ENCODE measurements around the gene DDX52.
A peak's percentile ranks its signal among the peaks of the same experiment; 100 is the strongest.
"Not testable (repeated sequence)": the region's sequence is repeated elsewhere in the genome, so short reads cannot be mapped to it uniquely, and the experiment has no call there.

The DDX52 gene, protein sequence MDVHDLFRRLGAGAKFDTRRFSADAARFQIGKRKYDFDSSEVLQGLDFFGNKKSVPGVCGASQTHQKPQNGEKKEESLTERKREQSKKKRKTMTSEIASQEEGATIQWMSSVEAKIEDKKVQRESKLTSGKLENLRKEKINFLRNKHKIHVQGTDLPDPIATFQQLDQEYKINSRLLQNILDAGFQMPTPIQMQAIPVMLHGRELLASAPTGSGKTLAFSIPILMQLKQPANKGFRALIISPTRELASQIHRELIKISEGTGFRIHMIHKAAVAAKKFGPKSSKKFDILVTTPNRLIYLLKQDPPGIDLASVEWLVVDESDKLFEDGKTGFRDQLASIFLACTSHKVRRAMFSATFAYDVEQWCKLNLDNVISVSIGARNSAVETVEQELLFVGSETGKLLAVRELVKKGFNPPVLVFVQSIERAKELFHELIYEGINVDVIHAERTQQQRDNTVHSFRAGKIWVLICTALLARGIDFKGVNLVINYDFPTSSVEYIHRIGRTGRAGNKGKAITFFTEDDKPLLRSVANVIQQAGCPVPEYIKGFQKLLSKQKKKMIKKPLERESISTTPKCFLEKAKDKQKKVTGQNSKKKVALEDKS

DNA sequence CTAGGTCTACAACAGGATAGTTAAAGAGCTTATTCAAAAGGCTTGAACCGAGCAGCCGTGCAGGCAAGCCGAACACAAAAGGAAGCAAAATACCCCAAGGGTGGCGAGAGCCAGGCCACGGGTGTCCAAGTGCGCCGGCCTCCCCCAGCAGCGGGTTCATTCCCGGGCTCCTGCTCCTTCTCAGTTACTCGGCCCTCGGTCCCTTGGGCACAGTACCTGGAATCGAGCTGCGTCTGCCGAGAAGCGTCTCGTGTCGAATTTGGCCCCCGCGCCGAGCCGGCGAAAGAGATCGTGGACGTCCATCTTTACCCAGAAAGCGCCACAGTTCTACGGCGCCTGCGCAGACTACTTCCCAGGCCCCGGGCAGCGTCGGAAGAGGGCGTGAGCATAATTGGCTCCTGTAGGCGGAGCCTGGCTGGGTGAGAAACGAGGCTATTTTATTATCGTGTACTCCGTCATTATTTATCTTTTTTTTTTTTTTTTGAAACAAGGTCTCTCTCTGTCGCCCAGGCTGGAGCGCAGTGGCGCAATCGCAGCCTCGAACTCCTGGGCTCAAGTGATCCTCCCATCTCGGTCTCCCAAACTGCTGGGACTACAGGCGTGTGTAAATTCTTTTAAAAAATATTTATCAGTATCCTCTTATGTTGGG is at the start of gene DDX52:
Gene DDX52 (minus strand): TSS at position 329 of the 649 bp plus-strand sequence. CDS start 26 bp downstream, at position 303.
- TF ChIP-seq, protein P1, sequence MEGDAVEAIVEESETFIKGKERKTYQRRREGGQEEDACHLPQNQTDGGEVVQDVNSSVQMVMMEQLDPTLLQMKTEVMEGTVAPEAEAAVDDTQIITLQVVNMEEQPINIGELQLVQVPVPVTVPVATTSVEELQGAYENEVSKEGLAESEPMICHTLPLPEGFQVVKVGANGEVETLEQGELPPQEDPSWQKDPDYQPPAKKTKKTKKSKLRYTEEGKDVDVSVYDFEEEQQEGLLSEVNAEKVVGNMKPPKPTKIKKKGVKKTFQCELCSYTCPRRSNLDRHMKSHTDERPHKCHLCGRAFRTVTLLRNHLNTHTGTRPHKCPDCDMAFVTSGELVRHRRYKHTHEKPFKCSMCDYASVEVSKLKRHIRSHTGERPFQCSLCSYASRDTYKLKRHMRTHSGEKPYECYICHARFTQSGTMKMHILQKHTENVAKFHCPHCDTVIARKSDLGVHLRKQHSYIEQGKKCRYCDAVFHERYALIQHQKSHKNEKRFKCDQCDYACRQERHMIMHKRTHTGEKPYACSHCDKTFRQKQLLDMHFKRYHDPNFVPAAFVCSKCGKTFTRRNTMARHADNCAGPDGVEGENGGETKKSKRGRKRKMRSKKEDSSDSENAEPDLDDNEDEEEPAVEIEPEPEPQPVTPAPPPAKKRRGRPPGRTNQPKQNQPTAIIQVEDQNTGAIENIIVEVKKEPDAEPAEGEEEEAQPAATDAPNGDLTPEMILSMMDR (IDR thresholded peaks at IDR 0.05; ENCODE audit: low read depth, low read length): no peak
- peak within 1 kb of the TSS; percentile 72 to 92 for H3K4me3 ChIP-seq (replicated peaks in 1 of 2; ENCODE audit: low read depth in 2 of 2, low read length in 2 of 2)
- DNase-seq (ENCODE audit: low read depth in 2 of 2): peak; percentile 94 to 95

DNA sequence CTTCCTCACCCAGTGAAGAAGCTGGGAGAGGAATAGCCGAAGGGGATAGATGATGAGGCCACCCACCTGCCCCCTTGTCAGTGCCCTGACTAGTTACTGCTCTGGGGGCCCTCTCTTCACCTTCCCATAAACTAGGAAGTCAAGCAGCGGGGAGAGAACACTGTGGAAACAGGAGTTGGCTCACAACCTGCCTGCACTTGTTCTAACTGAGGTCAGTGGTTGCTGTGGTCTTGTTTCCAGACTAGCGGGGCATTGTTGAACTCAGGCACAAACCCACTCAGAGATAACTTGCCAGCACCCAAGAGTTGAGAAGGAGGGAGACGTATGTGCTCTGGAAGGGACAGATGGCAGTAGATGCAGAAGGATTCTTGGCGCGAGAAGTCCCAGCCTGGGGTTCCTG is 48.6 kb upstream of the DDX52 start:
- no peak overlapping the region for H3K4me3 ChIP-seq (replicated peaks in 1 of 2; ENCODE audit: low read depth in 2 of 2, low read length in 2 of 2)
- DNase-seq (ENCODE audit: low read depth in 2 of 2): no peak
- TF ChIP-seq, protein P1 (IDR thresholded peaks at IDR 0.05; ENCODE audit: low read depth, low read length): no peak

DNA sequence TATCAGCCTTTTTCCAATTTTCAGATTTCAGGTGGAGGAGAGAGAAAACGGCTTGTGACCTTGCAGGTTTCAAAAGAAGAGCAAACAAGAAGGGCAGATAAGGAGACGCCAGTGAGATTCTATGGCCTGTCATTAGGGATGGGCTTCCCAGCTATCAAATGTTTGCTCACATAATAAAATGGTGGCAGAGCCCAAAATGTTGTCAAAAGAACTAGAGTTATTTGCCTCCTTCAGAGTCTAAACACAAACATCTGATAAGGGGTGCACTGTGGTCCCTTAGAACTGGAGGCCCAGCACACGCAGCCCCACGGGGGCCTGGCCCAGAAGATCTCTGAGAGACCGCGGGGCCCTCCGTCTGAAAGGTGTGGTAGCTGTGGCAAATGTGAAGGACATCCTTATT is 46.1 kb upstream of the DDX52 start:
- no peak for DNase-seq (ENCODE audit: low read depth in 2 of 2)
- H3K4me3 ChIP-seq (replicated peaks in 1 of 2; ENCODE audit: low read depth in 2 of 2, low read length in 2 of 2): no peak overlapping the region
- TF ChIP-seq, protein P1 (IDR thresholded peaks at IDR 0.05; ENCODE audit: low read depth, low read length): no peak

DNA sequence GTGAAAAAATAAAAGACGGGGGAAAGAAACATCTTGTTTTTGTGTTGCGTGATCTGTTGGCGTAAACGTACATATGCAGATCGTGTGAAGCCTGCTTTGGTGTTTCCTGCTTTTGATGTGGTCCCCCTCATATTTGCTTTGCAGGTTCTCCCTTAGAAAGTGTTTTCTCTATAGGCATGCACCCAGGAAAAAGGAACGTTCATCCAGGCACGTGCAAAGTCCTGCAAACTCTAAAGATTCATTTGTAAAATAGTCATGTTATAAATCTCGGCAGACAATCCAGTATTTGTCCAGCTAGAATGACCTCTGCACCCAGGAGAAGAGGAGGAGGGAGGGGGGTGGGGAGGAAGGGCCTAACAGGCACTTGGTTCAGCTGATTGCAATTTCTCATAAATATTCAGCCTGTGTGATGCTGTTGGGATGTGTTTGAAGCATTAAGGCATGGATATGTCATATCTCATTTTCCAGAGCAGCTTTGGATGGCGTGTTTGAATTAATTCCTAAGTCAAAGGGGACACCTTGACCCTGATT is 40.3 kb upstream of the DDX52 start:
- no peak for DNase-seq (ENCODE audit: low read depth in 2 of 2)
- H3K4me3 ChIP-seq (replicated peaks in 1 of 2; ENCODE audit: low read depth in 2 of 2, low read length in 2 of 2): no peak overlapping the region
- TF ChIP-seq, protein P1 (IDR thresholded peaks at IDR 0.05; ENCODE audit: low read depth, low read length): no peak

DNA sequence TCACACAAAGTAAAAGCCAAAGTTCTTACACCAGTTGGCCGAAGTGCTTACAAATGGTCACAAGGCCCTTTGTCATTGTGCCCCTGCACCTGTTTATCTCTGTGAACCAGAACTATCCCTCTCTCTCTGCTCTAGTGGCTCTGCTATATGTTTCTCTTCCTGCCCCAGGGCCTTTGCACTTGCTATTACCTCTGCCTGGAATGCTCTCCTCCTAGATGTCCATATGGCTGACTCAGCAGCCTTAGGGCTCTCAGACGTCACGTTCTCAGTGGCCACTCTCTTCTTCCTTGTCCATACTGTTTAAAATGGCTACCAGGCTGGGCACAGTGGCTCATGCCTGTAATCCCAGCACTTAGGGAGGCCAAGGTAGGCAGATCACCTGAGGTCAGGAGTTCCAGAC is 38.8 kb upstream of the DDX52 start:
- TF ChIP-seq, protein P1 (IDR thresholded peaks at IDR 0.05; ENCODE audit: low read depth, low read length): no peak
- no peak for DNase-seq (ENCODE audit: low read depth in 2 of 2)
- H3K4me3 ChIP-seq (replicated peaks in 1 of 2; ENCODE audit: low read depth in 2 of 2, low read length in 2 of 2): no peak overlapping the region

DNA sequence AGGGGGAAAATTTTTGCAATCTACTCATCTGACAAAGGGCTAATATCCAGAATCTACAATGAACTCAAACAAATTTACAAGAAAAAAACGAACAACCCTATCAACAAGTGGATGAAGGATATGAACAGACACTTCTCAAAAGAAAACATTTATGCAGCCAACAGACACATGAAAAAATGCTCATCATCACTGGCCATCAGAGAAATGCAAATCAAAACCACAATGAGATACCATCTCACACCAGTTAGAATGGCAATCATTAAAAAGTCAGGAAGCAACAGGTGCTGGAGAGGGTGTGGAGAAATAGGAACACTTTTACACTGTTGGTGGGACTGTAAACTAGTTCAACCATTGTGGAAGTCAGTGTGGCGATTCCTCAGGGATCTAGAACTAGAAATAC is 36.7 kb upstream of the DDX52 start:
- not testable (repeated sequence) for DNase-seq (ENCODE audit: low read depth in 2 of 2); H3K4me3 ChIP-seq (replicated peaks in 1 of 2; ENCODE audit: low read depth in 2 of 2, low read length in 2 of 2)

DNA sequence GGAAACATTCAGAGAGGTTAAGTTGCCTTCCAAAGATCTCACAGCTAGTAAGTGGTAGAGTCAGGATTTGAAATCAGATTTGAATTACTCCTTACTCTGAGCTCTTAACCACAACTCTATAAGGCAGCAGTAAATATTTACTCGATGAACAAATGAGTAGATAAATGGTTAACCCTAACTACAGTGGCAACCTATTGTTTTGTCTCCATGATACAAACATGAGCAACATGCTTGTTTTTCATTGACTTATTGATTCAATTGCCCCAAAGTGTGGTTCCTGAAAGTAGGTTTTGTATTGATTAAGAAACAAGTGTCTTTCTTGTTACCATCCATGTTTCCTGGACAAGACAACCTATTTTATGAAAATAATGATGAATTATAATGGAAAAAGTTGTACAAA is 34.8 kb upstream of the DDX52 start:
- DNase-seq (ENCODE audit: low read depth in 2 of 2): no peak
- no peak overlapping the region for H3K4me3 ChIP-seq (replicated peaks in 1 of 2; ENCODE audit: low read depth in 2 of 2, low read length in 2 of 2)
- TF ChIP-seq, protein P1 (IDR thresholded peaks at IDR 0.05; ENCODE audit: low read depth, low read length): no peak
